IPS-NIHi11 (cell line): ENCODE results near the gene PRKCZ.

Source experiments
- DNase-seq: peaks from one replicate; pipeline ENCODE4 v3.0.0; 2012; ENCODE audit warnings: mixed read lengths, low spot score

Gene PRKCZ

DNA sequence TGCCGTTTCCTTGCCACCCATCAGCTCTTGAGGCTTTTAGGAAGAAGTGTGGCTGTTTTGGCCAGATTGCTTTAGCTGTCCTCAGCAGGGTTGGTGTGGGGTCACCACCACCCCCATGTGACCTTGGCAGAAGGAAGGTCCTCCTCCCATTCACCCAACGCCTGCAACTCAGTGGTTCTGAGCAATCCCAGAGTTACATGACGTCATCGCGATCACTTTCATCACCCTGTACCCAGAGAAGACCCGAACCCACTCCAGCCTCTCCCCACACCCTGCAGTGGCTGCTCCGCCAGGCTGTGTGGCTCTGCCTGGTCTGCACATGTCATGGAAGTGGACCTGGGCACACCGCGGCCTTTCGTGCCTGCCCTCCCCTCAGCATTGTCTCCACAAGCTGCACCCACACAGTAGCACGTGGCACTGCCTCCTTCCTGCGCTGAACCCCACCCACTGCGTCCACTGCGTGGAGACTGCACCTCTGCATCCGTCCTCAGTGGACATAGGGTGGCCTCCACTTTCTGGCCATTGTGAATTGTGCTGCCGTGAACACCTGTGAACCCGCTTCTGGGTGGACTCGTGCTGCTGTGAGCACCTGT lies 127.8 kb downstream of the PRKCZ start:
- no peak for DNase-seq

DNA sequence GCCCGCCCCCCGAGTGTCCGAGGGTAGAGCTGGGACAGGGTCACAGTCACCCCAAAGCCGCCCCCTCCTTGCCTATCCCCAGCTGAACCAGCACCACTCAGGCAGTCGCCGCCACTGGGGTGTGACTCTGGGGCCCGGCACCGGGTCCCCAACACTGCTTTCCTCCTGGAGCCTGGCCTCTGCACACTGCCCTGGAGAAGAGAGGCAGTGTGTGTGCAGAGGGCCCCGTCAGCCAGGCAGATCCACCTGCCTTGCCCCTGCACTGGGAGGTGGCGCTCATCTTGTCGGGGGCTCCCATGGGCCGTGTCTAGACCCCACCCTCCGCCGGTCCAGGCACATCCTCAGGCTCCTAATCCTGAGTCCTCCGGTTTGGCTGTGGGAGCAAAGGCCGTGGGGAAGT lies 128.7 kb downstream of the PRKCZ start:
- DNase-seq = no peak

GRCh38 chr1:2179283-2180013 lies 129.2 kb downstream of the PRKCZ start:
- DNase-seq = no peak

GRCh38 chr1:2180297-2181245 lies 130.4 kb downstream of the PRKCZ start:
- no peak for DNase-seq

- DNase-seq = no peak
These were observed 131.1 kb downstream of the PRKCZ start for GRCh38 chr1:2181271-2181670.

DNA sequence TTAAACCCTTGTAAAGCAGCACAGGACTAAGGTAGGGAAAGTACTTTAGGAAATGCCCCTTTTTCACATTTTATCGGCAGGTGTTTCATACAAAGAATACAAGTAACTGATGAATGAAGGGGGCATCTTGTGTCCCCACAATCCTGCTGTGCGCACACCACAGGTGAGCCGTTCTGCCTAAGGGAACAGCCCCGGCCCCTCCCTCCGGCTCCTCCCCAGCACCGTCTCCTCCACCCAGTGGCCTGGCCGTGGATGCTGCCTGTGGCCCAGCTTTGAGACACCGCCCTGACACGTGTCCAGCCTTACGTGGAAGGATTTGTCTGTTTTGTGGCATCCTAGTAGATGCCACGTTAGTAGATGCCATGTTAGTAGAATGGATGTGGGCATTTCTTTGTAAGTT lies 131.5 kb downstream of the PRKCZ start:
- DNase-seq = no peak

- DNase-seq = no peak
These were observed 132.2 kb downstream of the PRKCZ start for GRCh38 chr1:2182376-2182775.

- DNase-seq = no peak
These were observed 133.7 kb downstream of the PRKCZ start for GRCh38 chr1:2183937-2184334.

DNA sequence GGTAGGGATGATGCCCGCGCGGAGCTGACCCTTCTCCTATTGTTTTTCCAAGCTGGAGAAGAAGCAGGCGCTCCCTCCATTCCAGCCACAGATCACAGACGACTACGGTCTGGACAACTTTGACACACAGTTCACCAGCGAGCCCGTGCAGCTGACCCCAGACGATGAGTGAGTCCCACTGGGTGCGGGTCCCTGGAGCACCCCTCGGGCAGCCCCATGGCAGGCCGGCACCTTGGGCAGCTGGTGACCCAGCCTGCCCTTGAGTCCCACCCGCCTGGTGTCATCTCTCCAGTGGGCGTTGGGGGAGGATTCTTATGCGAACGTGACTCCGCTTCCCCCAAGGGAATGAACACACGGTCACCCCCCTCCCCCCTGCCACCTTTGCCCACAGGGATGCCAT lies 134.3 kb downstream of the PRKCZ start:
- no peak for DNase-seq

- DNase-seq = no peak
These were observed 134.7 kb downstream of the PRKCZ start for GRCh38 chr1:2184934-2185333.

- no peak for DNase-seq
These were observed 136.0 kb downstream of the PRKCZ start for GRCh38 chr1:2185880-2186855.

GRCh38 chr1:2186901-2187300 lies 136.7 kb downstream of the PRKCZ start:
- DNase-seq = no peak

DNA sequence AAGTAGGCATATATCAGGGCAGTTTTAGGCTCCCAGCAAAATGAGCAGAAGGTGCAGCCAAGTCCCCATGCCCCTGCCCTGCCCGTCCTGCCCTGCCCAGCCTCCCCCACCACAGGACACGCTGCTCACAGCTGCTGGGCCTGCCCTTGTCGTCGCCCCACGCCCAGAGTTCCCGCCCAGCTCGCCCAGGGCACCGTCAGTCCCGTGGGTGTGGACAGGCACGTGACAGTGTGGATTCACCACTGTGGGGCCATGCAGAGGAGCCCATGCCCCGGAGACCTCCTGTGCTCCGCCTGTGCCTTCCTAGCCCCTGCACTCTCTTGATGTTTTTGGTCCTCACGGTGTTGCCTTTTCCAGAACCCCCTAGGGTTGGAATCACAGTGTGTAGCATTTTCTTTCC lies 137.4 kb downstream of the PRKCZ start:
- no peak for DNase-seq

DNA sequence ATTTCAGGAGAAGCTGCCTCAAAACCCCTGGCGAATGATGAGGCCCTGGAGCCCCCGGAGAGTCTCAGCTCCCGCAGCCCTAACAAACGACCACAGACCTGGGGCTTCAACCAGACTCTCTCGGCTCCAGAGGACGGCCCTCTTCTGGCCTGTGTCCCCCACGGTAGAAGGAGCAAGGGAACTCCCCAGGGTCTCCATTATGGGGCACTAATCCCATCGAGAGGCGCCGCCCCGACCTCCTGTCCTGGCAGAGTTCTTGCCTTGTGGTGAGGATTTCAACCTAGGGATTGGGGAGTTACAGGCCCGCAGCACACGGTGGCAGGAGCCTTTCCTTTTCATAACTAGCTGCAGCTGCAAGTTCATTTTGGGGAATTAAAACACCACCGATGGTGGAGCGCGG lies 138.1 kb downstream of the PRKCZ start:
- no peak for DNase-seq

GRCh38 chr1:2189459-2190425 lies 139.5 kb downstream of the PRKCZ start:
- DNase-seq = peak; percentile 88

DNA sequence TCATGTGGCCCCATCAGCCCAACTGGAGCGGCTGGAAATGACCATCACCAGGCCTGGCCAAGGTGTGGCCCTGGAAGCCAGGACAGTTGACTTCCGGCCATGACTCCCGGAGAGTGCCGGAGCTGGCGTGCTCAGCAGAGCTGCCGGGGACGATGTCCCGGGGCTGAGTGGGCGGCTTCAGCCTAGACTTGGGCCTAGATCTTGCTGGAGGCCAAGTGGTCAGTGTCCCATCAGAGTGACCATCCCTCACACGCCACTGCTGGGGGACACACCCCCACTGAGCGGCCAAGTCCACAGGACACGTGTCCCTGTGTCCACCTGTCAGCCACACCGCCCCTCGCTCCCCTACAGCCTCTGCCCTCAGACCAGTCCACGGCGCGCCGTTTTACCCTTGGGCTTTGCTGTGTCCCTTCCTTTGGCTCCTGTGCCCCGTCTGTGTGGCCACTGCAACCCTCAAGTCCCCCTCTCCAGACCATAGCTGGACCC lies 140.3 kb downstream of the PRKCZ start:
- no peak for DNase-seq

- DNase-seq = no peak
These were observed 142.1 kb downstream of the PRKCZ start for GRCh38 chr1:2192031-2192995.

DNA sequence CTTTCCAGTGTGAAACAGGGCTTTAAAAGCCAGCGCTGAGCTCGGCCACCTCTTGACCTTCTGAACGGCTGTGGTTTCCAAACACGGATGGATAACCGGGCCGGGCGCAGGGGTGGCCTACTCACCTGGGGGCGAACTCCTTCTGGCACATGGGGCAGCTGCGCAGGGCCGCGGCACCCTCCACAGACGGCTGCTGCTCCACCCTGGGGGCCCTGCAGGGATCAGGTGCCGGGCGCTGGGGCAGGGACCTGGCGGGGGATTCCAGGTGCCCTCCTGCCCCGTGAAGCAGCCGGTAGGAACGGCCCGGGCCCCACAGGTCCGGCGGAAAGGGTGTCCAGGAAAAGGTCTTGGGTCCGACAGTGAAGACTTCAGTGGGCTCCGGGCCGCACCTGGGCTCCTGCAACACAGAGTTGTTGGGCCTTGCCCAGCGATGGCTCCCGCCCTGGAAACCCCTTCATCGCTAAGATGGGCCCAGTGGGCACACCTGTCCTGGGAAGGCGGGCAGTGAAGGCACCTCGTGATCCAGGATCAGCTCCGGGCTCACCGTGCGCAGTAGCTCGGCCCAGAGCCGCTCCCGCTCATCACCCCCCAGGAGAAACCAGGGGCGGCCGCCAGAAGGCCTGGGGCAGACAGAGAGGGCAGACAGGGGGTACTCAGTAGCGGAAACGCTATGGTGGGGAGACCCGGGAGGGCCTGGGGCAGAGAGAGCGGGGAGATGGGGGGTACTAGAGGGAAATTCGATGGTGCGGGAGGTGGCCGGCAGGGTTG lies 143.5 kb downstream of the PRKCZ start:
- no peak for DNase-seq
